Measurements from ENCODE around the gene SDF2L1.

Gene SDF2L1

GRCh38 chr22:21628386-21629254 lies 13.5 kb upstream of the SDF2L1 start:
- Histone ChIP-seq H3K36me3 (ENCODE audit: insufficient read depth, low read length) (peaks cover 25% of the 10 kb centered on the region), H3F3A (ENCODE audit: insufficient read depth, low read length) (peaks cover 6% of the 10 kb centered on the region; the same call in 1 of the 2 replicates), H3K4me1 (ENCODE audit: insufficient read depth, low read length, severe bottlenecking) (peaks cover 55% of the 10 kb centered on the region), H3K79me2 (ENCODE audit: insufficient read depth, low read length) (peaks cover 4% of the 10 kb centered on the region; the same call in 1 of the 2 replicates), H3K9ac (ENCODE audit: low read length) (peak overlapping the region; percentile 99), H3K4me3 (ENCODE audit: low read depth, low read length, poor library complexity, severe bottlenecking) (peak overlapping the region; percentile 97), H3K4me2 (ENCODE audit: low read length) (peak overlapping the region; percentile 80), H3K27ac (ENCODE audit: low read depth, low read length, poor library complexity, severe bottlenecking) (peak overlapping the region; percentile 84), H4K20me1 (ENCODE audit: insufficient read depth, low read length) (no peaks in the 10 kb centered on the region), H2AFZ (ENCODE audit: low read length) (no peak overlapping the region), H3K27me3 (ENCODE audit: insufficient read depth, low read length) (no peaks in the 10 kb centered on the region), H3K9me3 (ENCODE audit: low read length) (no peaks in the 10 kb centered on the region), H3K9me2 (ENCODE audit: low read depth, low read length) (no peaks in the 10 kb centered on the region)
- TF ChIP-seq CTCF (IDR thresholded peaks at IDR 0.05; ENCODE audit: low read length): no peak
- no peak for TF ChIP-seq EZH2 (IDR thresholded peaks at IDR 0.05; ENCODE audit: borderline replicate concordance, low read length)

DNA sequence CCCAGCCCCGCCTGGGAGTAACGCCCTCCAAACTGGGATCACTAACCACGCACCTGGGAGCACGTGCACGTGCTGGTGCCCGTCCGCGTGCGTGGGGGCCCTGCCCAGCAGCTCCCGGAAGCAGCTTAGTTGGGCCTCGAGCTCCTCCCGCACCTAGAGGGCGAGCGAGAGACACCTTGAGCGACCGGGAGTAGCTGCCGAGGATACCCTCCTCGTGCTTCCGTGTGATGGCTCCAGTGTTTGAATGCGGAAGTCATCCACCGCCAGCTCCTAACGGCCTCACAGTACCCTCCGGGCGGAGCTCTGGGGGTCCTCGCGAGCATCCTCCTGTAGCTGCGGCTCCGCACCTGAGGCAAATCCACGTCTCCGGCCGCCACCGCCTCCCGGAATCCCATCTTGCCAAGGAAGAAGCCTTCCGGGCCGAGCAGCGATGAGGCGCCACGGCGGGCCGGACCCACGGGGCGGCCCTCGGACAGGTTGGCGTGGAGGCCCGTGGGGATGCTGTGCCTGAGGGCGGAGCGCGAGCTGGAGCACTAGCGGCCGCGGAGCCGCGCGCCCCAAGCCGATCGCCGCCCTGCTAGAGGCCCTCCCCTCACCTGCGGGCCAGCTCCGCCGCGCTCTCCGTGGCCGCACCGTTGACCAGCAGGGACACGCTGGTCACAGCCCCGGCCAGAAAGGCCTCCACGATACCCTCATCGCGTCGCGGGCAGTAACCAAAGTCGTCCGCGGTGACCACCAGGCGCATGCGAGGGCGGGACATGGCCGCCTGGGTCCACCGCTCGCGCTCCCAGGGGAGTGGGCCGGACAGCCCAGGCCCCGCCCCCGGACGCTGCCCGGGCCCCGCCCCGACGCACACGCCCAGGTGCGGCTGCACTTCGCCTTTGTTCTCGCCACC lies 12.6 kb upstream of the SDF2L1 start, which contains the start of gene YDJC:
Gene YDJC, minus strand, starts transcription at position 768 of the 895 bp plus-strand sequence. Its CDS starts 8 bp downstream, at position 760.
- TF ChIP-seq CTCF (IDR thresholded peaks at IDR 0.05; ENCODE audit: low read length): peak; percentile 81
- no peak for TF ChIP-seq EZH2 (IDR thresholded peaks at IDR 0.05; ENCODE audit: borderline replicate concordance, low read length)
- Histone ChIP-seq H3K79me2 (ENCODE audit: insufficient read depth, low read length) (peaks cover 4% of the 10 kb centered on the region; the same call in 1 of the 2 replicates), H3K9me3 (ENCODE audit: low read length) (no peaks in the 10 kb centered on the region), H3K36me3 (ENCODE audit: insufficient read depth, low read length) (peaks cover 21% of the 10 kb centered on the region), H3F3A (ENCODE audit: insufficient read depth, low read length) (peaks cover 3% of the 10 kb centered on the region; the same call in 1 of the 2 replicates), H3K9me2 (ENCODE audit: low read depth, low read length) (no peaks in the 10 kb centered on the region), H3K9ac (ENCODE audit: low read length) (peak within 1 kb of the TSS; percentile 99), H3K4me2 (ENCODE audit: low read length) (peak within 1 kb of the TSS; percentile 80), H4K20me1 (ENCODE audit: insufficient read depth, low read length) (no peaks in the 10 kb centered on the region), H3K27me3 (ENCODE audit: insufficient read depth, low read length) (no peaks in the 10 kb centered on the region), H3K4me3 (ENCODE audit: low read depth, low read length, poor library complexity, severe bottlenecking) (peak within 1 kb of the TSS; percentile 97), H3K27ac (ENCODE audit: low read depth, low read length, poor library complexity, severe bottlenecking) (peak within 1 kb of the TSS; percentile 84), H3K4me1 (ENCODE audit: insufficient read depth, low read length, severe bottlenecking) (peaks cover 50% of the 10 kb centered on the region), H2AFZ (ENCODE audit: low read length) (no peak within 1 kb of the TSS)

DNA sequence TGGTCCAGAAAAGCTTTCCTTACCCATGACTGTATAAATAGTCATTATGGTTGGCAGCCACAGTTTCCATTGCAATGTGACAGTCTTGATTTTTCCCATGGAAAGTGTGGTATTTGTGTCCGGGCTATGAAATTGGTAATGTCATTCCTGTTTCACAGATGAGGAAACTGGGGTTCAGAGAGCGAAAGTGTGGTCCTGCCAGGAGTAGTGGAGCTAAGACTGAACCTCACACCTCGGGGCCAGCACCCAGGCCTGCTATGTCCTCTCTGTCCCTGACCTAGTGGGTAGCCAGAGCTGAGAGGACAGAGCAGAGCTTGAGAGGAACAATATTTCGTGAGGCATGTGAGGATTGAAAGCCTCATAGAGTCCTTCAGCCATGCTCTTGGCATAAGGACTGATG lies 11.1 kb upstream of the SDF2L1 start:
- TF ChIP-seq EZH2 (IDR thresholded peaks at IDR 0.05; ENCODE audit: borderline replicate concordance, low read length) (no peak), CTCF (IDR thresholded peaks at IDR 0.05; ENCODE audit: low read length) (no peak)
- no peaks in the 10 kb centered on the region for H3K9me3 ChIP-seq (ENCODE audit: low read length)
- no peaks in the 10 kb centered on the region for H3F3A ChIP-seq (ENCODE audit: insufficient read depth, low read length)
- H3K79me2 ChIP-seq (ENCODE audit: insufficient read depth, low read length): peaks cover 4% of the 10 kb centered on the region; the same call in 1 of the 2 replicates
- no peak overlapping the region for H3K4me2 ChIP-seq (ENCODE audit: low read length)
- peaks cover 36% of the 10 kb centered on the region for H3K4me1 ChIP-seq (ENCODE audit: insufficient read depth, low read length, severe bottlenecking)
- H3K36me3 ChIP-seq (ENCODE audit: insufficient read depth, low read length): peaks cover 21% of the 10 kb centered on the region
- H2AFZ ChIP-seq (ENCODE audit: low read length): no peak overlapping the region
- no peak overlapping the region for H3K9ac ChIP-seq (ENCODE audit: low read length)
- H3K9me2 ChIP-seq (ENCODE audit: low read depth, low read length): no peaks in the 10 kb centered on the region
- H3K4me3 ChIP-seq (ENCODE audit: low read depth, low read length, poor library complexity, severe bottlenecking): no peak overlapping the region
- no peaks in the 10 kb centered on the region for H4K20me1 ChIP-seq (ENCODE audit: insufficient read depth, low read length)
- H3K27me3 ChIP-seq (ENCODE audit: insufficient read depth, low read length): no peaks in the 10 kb centered on the region; the same call in 1 of the 2 replicates
- no peak overlapping the region for H3K27ac ChIP-seq (ENCODE audit: low read depth, low read length, poor library complexity, severe bottlenecking)

All from OCI-LY1 (cell line).